HCT116 (cell line): ENCODE measurements around the gene COL1A1. TPM values are rescaled to one million over a fixed set of nuclear protein-coding genes. Genes with fewer than 3 reads are reported as not detected.
A peak's percentile ranks its signal among the peaks of the same experiment; 100 is the strongest.

ENCODE experiments used
- ATAC-seq: fragments of 200-7000 bp; cut with Tn5 transposase; 2 replicates; pipeline ENCODE4 v1.9.1; 2020; ENCODE audit warnings: mild to moderate bottlenecking, moderate library complexity
- BruUV-seq: library from RNA; stranded (reverse); fragments of 400-500 nt; replicated peaks from 2 replicates; lab custom pipeline; 2021; lab: Mats Ljungman, UMichigan
- CTCF ChIA-PET: fragments of 300-600 bp; sonication (Branson Sonifier 250); formaldehyde crosslinking; loops from one replicate; lab custom pipeline; 2021; ENCODE audit warnings: antibody characterized with exemption; lab: Charles Lee
- POLR2A ChIA-PET: fragments of 300-600, 350-600 bp; sonication (Branson Sonifier 250); formaldehyde crosslinking; loops from one replicate; lab custom pipeline; 2021; ENCODE audit warnings: antibody characterized with exemption; lab: Charles Lee
- RAD21 ChIA-PET, 2 experiments: fragments of 300-600 bp; sonication (Branson Sonifier 250); formaldehyde crosslinking; loops; one replicate each; lab custom pipeline; 2023; ENCODE audit warnings: low total read pairs in 2 of 2; ENCODE audit not compliant: uncharacterized antibody in 2 of 2, unreplicated experiment in 2 of 2, low non-redundant PET in 1 of 2; lab: Charles Lee
- DNase-seq: peaks from one replicate; pipeline ENCODE4 v3.0.0-alpha.2; 2010; ENCODE audit warnings: low read depth, low spot score
- H2AFZ ChIP-seq: fragments of 200-600 bp; shearing (Covaris generic), sonication (generic); 2 replicates; pipeline ENCODE4 v1.6.1; 2017; ENCODE audit warnings: low read depth, mixed run types, mixed read lengths, antibody characterized with exemption, low read length; ENCODE audit not compliant: poor library complexity, severe bottlenecking
- H3K27ac ChIP-seq: 2 replicates; pipeline ENCODE4 v1.5.1; 2012; ENCODE audit warnings: low read depth, low read length
- H3K27me3 ChIP-seq: fragments of 200-600 bp; sonication (generic); 2 replicates; pipeline ENCODE4 v1.6.1; 2016; ENCODE audit warnings: mixed run types, low read length, mixed read lengths; ENCODE audit not compliant: insufficient read depth
- H3K36me3 ChIP-seq, 2 experiments: fragments of 200-500 bp in 1 of 2; fragments of 200-600 bp in 1 of 2; sonication (Bioruptor generic) in 1 of 2; sonication (generic) in 1 of 2; 2 replicates each; pipeline versions ENCODE4 v1.5.1 to v1.6.1; 2014 to 2016; ENCODE audit warnings: low read length in 2 of 2, inconsistent platforms in 1 of 2, mixed read lengths in 1 of 2, mixed run types in 1 of 2; ENCODE audit not compliant: insufficient read depth in 2 of 2, control insufficient read depth in 1 of 2
- H3K4me1 ChIP-seq, 2 experiments: fragments of 200-600 bp in 1 of 2; sonication (generic) in 1 of 2; 2 replicates each; pipeline versions ENCODE4 v1.5.1 to v1.6.1; 2012 to 2017; ENCODE audit warnings: low read length in 2 of 2, inconsistent platforms in 1 of 2, mild to moderate bottlenecking in 1 of 2, mixed read lengths in 1 of 2, mixed run types in 1 of 2, moderate library complexity in 1 of 2; ENCODE audit not compliant: insufficient read depth in 2 of 2, control insufficient read depth in 1 of 2
- H3K4me2 ChIP-seq: fragments of 200-600 bp; sonication (generic); 2 replicates; pipeline ENCODE4 v1.6.1; 2017; ENCODE audit warnings: mixed run types, low read length, mixed read lengths
- H3K4me3 ChIP-seq, 2 experiments: fragments of 200-600 bp in 1 of 2; sonication (generic) in 1 of 2; replicated peaks in 1 of 2; 2 replicates each; pipeline ENCODE4 v1.5.1; 2011 to 2016; ENCODE audit warnings: low read length in 2 of 2, control low read depth in 1 of 2, low read depth in 1 of 2, mild to moderate bottlenecking in 1 of 2, mixed read lengths in 1 of 2, mixed run types in 1 of 2
- H3K79me2 ChIP-seq: fragments of 200-600 bp; sonication (generic); 2 replicates; pipeline ENCODE4 v1.6.1; 2017; ENCODE audit warnings: mild to moderate bottlenecking, mixed run types, low read length, moderate library complexity, mixed read lengths; ENCODE audit not compliant: insufficient read depth
- H3K9ac ChIP-seq: fragments of 200-600 bp; sonication (generic); 2 replicates; pipeline ENCODE4 v1.6.1; 2016; ENCODE audit warnings: low read length, mixed read lengths
- H3K9me2 ChIP-seq: fragments of 200-600 bp; sonication (generic), shearing (Covaris generic); 2 replicates; pipeline ENCODE4 v1.6.1; 2017; ENCODE audit warnings: mixed run types, mild to moderate bottlenecking, moderate library complexity; ENCODE audit not compliant: insufficient read depth
- H3K9me3 ChIP-seq, 2 experiments: fragments of 200-500 bp in 1 of 2; fragments of 200-600 bp in 1 of 2; sonication (Bioruptor generic) in 1 of 2; sonication (generic) in 1 of 2; 2 replicates each; pipeline ENCODE4 v1.6.1; 2014 to 2017; ENCODE audit warnings: low read length in 2 of 2, mixed read lengths in 2 of 2, inconsistent platforms in 1 of 2, low read depth in 1 of 2, mild to moderate bottlenecking in 1 of 2, mixed run types in 1 of 2, moderate library complexity in 1 of 2; ENCODE audit not compliant: control insufficient read depth in 1 of 2, insufficient read depth in 1 of 2
- H4K20me1 ChIP-seq: fragments of 200-600 bp; sonication (generic), shearing (Covaris generic); 2 replicates; pipeline ENCODE4 v1.6.1; 2017; ENCODE audit warnings: mixed run types, mild to moderate bottlenecking, moderate library complexity; ENCODE audit not compliant: insufficient read depth
- CEBPB ChIP-seq: IDR thresholded peaks from 2 replicates; pipeline ENCODE4 v1.6.1; 2012; ENCODE audit warnings: low read depth
- CTCF ChIP-seq, 3 experiments: fragments of 200-600 bp in 1 of 3; sonication (generic) in 1 of 3; IDR thresholded peaks in 2 of 3; conservative IDR thresholded peaks in 1 of 3; 2 replicates each; pipeline ENCODE4 v1.5.1; 2012 to 2017; ENCODE audit warnings: low read depth in 2 of 3, low read length in 2 of 3, antibody characterized with exemption in 1 of 3, borderline replicate concordance in 1 of 3, control low read depth in 1 of 3, mild to moderate bottlenecking in 1 of 3, mixed read lengths in 1 of 3, mixed run types in 1 of 3, moderate library complexity in 1 of 3; ENCODE audit not compliant: insufficient read depth in 1 of 3
- ELF1 ChIP-seq: IDR thresholded peaks from 2 replicates; pipeline ENCODE4 v1.6.1; 2012; ENCODE audit warnings: low read depth, borderline replicate concordance
- EZH2 ChIP-seq: fragments of 200-600 bp; sonication (generic); IDR thresholded peaks from 2 replicates; pipeline ENCODE4 v1.6.1; 2017; ENCODE audit warnings: antibody characterized with exemption, mixed run types
- MAX ChIP-seq: IDR thresholded peaks from 2 replicates; pipeline ENCODE4 v1.6.1; 2012
- POLR2AphosphoS5 ChIP-seq: IDR thresholded peaks from 2 replicates; pipeline ENCODE4 v1.6.1; 2011; ENCODE audit warnings: mild to moderate bottlenecking, low read depth, low read length, moderate library complexity
- RAD21 ChIP-seq: IDR thresholded peaks from 2 replicates; pipeline ENCODE4 v1.6.1; 2012; ENCODE audit warnings: low read depth, mild to moderate bottlenecking
- SP1 ChIP-seq: IDR thresholded peaks from 2 replicates; pipeline ENCODE4 v1.6.1; 2012; ENCODE audit warnings: low read depth
- ZFX ChIP-seq: fragments of 450-650 bp; IDR thresholded peaks from 2 replicates; pipeline ENCODE4 v1.6.1; 2017
- intact Hi-C: fragments of 100-400 bp; cut with micrococcal nuclease; formaldehyde crosslinking; loops from 2 replicates; pipeline ENCODE4 v1.10.0; 2022
- total RNA-seq: library from RNA; stranded (reverse); gene quantifications from one replicate; pipeline ENCODE4 v1.2.1, GENCODE V29; 2021; ENCODE audit not compliant: unreplicated experiment

COL1A1 gene
- total RNA-seq, 1 experiment from 2014 or later, result 33.6 TPM

- TF ChIP-seq CTCF (IDR thresholded peaks at IDR 0.05 in 2 of 3, conservative IDR thresholded peaks at IDR 0.05 in 1 of 3; ENCODE audit: borderline replicate concordance in 1 of 3, insufficient read depth in 1 of 3, low read depth in 2 of 3, low read length in 2 of 3), result peak; percentile 97 to 100 (median 98)
Measured at GRCh38 chr17:50169121-50169764, 32.2 kb downstream of the COL1A1 start (continued).

GRCh38 chr17:50168319-50168718 is 33.1 kb downstream of the COL1A1 start:
- BruUV-seq, result no TSS peak
- POLR2A ChIA-PET, result no interaction called here

More at GRCh38 chr17:50168319-50168718, 33.1 kb downstream of the COL1A1 start:
- ATAC-seq, result no peak
- ChIA-PET RAD21 (interaction anchor here (1.0 to 2.9 kb wide), 2 partner anchors 17 to 29 kb away, joined by 5 to 26 read pairs; no protein-coding TSS in a partner anchor), CTCF (interaction anchor here (0.9 to 3.0 kb wide), 2 partner anchors 32 to 128 kb away, joined by 3 to 34 read pairs; partner anchors contain the start of gene COL1A1)
- Histone ChIP-seq H3K79me2 (no peaks in the 10 kb centered on the region), H4K20me1 (no peaks in the 10 kb centered on the region), H3K36me3 (no peaks in the 10 kb centered on the region), H3K9me3 (no peaks in the 10 kb centered on the region), H3K27ac (no peak overlapping the region), H2AFZ (no peak overlapping the region), H3K9ac (no peak overlapping the region), H3K4me1 (peaks cover 13 to 46% of the 10 kb centered on the region in 2 experiments), H3K9me2 (no peaks in the 10 kb centered on the region), H3K4me2 (peak overlapping the region; percentile 67), H3K4me3 (no peak overlapping the region), H3K27me3 (no peaks in the 10 kb centered on the region)
- intact Hi-C loops, result loop anchor here (2.0 kb wide), 1 partner anchor 128 kb away; no protein-coding TSS in a partner anchor
- TF ChIP-seq ELF1 (no peak), ZFX (no peak), MAX (no peak), SP1 (no peak), EZH2 (no peak), POLR2AphosphoS5 (no peak), CEBPB (no peak), RAD21 (no peak)
- no peak for DNase-seq
